C4-2B (cell line): Measurements from ENCODE around the gene TDRD3.
A peak's percentile ranks its signal among the peaks of the same experiment; 100 is the strongest.
"Not testable (repeated sequence)": the region's sequence is repeated elsewhere in the genome, so short reads cannot be mapped to it uniquely, and the experiment has no call there.

Source experiments
- H3K27ac ChIP-seq: fragments of 450-650 bp; 2 replicates; pipeline ENCODE4 v1.5.1; 2017
- ZFX ChIP-seq: fragments of 450-650 bp; IDR thresholded peaks from 2 replicates; pipeline ENCODE4 v1.6.1; 2017
- TF ChIP-seq, protein P1 (sequence below): fragments of 450-650 bp; conservative IDR thresholded peaks from 2 replicates; pipeline ENCODE4 v1.5.1; 2017; ENCODE audit warnings: mild to moderate bottlenecking

Gene TDRD3

GRCh38 chr13:60356970-60357369, 40.0 kb upstream of the TDRD3 start:
- no peak overlapping the region for H3K27ac ChIP-seq
- TF ChIP-seq, protein P1, sequence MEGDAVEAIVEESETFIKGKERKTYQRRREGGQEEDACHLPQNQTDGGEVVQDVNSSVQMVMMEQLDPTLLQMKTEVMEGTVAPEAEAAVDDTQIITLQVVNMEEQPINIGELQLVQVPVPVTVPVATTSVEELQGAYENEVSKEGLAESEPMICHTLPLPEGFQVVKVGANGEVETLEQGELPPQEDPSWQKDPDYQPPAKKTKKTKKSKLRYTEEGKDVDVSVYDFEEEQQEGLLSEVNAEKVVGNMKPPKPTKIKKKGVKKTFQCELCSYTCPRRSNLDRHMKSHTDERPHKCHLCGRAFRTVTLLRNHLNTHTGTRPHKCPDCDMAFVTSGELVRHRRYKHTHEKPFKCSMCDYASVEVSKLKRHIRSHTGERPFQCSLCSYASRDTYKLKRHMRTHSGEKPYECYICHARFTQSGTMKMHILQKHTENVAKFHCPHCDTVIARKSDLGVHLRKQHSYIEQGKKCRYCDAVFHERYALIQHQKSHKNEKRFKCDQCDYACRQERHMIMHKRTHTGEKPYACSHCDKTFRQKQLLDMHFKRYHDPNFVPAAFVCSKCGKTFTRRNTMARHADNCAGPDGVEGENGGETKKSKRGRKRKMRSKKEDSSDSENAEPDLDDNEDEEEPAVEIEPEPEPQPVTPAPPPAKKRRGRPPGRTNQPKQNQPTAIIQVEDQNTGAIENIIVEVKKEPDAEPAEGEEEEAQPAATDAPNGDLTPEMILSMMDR: no peak
- no peak for TF ChIP-seq ZFX

- H3K27ac ChIP-seq: no peak overlapping the region
- TF ChIP-seq ZFX: no peak
- TF ChIP-seq, protein P1: no peak
Measured at GRCh38 chr13:60358453-60358852, 38.6 kb upstream of the TDRD3 start.

- TF ChIP-seq ZFX: no peak
- TF ChIP-seq, protein P1: no peak
- no peak overlapping the region for H3K27ac ChIP-seq
Measured at GRCh38 chr13:60363288-60363687, 33.7 kb upstream of the TDRD3 start.

DNA sequence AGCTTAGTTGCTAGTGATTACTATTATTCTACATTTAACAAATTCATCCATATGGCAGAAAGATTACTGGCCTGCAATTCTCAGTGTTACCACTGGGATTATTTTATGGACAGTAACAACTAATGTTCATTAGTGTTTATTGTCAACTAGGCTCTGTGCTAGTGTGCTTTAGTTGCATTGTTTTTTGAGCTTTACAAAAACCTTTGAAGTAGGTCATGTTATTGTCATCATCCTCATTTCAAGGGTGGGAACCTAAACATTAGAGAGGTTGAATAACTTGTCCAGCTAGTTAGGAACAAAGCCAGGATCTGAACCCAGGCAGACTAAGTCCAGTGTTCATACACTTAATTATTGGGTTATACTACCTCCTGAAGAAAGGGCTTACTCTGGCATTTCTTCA, 27.8 kb upstream of the TDRD3 start:
- no peak overlapping the region for H3K27ac ChIP-seq
- TF ChIP-seq ZFX: no peak
- TF ChIP-seq, protein P1: peak; percentile 47

GRCh38 chr13:60370343-60370742, 26.7 kb upstream of the TDRD3 start:
- H3K27ac ChIP-seq: no peak overlapping the region
- TF ChIP-seq, protein P1: no peak
- TF ChIP-seq ZFX: no peak

- TF ChIP-seq, protein P1: no peak
- TF ChIP-seq ZFX: no peak
- H3K27ac ChIP-seq: no peak overlapping the region
Measured at GRCh38 chr13:60372141-60372540, 24.9 kb upstream of the TDRD3 start.

GRCh38 chr13:60379282-60379681, 17.7 kb upstream of the TDRD3 start:
- not testable (repeated sequence) for H3K27ac ChIP-seq

- TF ChIP-seq ZFX: no peak
- TF ChIP-seq, protein P1: peak; percentile 13; the same call in 1 of the 2 replicates
- H3K27ac ChIP-seq: no peak overlapping the region
Measured at GRCh38 chr13:60379837-60380565, 17.0 kb upstream of the TDRD3 start.
